HG03159 (cell line): ENCODE data around the gene TPH2.

ENCODE experiments used
- ATAC-seq: cut with Tn5 transposase; IDR thresholded peaks from one replicate; pipeline ENCODE4 v1.9.1; 2021; ENCODE audit warnings: mild to moderate bottlenecking, moderate library complexity; ENCODE audit not compliant: unreplicated experiment

TPH2 gene

GRCh38 chr12:72030277-72030676, 91.6 kb downstream of the TPH2 start:
- no peak for ATAC-seq

DNA sequence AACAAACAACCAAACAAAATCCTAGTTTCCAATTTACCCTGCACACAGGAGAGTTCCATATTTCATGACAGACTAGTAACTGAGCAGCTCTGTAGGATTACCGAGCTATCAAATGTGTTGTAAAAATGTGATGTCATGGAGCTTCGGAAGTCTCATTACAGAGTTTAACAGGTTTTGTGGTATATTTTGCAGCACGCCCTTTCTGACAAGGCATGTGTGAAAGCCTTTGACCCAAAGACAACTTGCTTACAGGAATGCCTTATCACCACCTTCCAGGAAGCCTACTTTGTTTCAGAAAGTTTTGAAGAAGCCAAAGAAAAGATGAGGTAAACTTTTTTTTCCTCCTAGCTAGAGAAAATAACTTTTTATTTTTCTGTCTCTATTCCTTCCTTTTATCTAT, 92.4 kb downstream of the TPH2 start:
- no peak for ATAC-seq

DNA sequence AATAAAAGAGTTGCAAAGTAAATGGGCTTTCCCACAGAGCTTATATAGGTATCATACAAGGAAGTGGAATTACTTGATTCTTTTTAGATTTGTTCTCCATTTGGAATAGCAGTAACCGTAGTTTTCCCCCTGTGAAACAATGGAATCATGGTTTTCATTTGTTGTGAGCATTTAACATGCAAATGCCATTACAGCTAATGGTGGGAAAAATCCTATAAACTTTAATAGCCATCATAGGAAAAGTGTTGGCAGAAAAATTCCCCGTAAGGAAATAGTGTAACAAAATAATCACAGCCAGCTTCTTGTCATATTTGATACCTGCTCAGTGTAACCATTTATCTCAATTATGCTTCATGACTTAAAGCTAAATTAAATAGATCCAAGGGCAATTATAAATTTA, 95.3 kb downstream of the TPH2 start:
- ATAC-seq: no peak

- ATAC-seq: no peak
Observed at GRCh38 chr12:72035625-72036024, 97.0 kb downstream of the TPH2 start.

GRCh38 chr12:72036393-72036792, 97.7 kb downstream of the TPH2 start:
- ATAC-seq: no peak

DNA sequence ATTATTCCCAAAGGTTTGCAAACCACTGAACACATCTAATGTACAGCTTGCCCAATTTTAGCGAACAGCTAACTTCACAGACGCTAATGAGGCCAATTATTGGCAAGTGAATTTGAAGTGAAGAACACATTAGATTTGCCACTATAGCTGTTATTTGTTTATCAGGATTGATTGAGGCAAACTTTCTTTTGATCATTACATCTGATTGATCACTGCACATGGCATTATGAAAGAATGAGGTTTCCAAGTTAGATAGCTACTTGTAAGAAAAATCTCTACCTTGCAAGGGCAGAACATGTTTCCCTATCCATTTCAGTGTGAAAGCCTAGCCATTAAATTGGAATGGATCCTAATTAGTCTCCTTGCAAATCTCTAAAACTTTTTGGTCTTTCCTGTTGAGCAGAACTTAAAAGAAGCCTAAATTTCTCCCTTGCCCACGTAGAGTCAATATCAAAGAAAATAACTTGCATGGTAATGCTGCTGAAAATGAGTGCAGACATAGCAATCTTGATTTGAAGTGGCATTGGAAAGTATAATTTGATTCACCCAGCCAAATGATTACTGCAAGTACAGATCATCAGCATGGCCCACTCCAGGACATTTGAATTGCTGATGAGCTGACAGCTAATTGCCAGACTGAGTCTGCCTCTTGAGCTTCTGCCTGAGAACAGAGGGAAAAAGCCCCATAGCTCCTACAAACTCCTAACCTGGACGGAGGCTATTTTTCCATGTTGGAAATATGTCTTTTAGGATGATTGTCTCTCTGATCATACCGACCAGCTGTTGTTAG, 98.6 kb downstream of the TPH2 start:
- no peak for ATAC-seq

DNA sequence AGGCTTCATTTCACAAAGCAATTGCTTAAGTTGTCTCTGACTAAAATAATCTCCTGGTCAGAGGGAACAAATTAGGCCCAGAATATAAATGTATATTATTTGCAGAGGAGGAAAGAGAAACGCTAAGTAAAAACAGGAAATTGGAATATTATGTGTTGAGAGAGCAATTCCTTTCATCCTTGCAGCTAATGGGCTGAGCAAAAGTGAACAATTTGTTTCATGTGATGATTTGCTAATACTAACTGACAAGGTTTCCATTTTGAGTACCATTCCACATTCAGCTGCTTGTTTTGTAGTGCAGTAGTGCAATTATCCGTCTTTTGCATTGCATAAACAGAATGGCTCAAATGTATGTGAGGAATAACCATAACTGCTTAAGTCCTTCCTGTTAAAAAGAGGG, 103.2 kb downstream of the TPH2 start:
- no peak for ATAC-seq

DNA sequence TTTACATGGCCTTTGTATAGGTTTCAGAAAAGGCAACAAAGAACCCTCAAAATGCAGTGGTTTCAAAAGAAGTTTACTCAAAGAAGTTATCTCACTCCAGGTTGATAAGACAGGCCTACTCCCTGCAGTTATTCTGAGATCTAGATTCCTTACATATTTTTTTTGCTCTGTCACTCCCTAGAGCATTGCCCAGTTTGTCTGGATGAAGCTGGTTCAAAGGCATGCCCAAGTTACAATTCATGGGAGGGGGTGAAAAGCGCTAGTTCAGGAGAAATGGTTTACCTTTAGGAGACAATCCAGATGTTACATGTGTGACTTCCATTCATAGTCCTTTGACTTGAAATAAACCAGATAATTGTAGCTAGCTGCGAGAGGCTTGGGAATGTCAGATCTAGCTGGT, 115.0 kb downstream of the TPH2 start:
- ATAC-seq: no peak

GRCh38 chr12:72054511-72054910, 115.9 kb downstream of the TPH2 start:
- no peak for ATAC-seq

DNA sequence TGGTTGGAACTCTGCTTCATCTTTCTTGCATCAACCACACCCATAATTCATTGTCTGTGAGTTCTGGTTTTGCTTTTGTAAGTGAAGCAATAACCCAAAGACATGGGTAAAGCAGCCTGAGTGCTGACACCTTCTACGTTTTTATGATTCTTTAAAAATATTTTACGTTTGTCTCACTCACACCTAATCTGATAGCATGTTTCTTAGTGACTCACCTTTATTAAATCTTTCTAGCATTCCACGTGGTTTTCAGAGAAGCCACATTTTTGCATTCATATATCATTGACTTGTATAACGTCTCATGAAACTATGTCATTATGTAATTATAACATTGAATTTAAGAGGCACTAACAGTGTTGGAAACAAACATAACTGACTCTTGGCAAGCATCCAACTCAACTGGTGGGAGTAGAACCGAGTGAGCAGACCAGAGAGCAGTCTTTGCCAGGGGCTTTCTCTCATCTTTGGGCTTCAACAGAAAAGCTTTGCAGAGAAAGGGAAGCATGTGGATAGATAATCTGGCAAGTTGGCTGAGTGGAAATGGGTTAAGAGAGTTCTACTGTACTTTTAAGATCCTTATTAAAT, 118.8 kb downstream of the TPH2 start:
- no peak for ATAC-seq

- ATAC-seq: no peak
Observed at GRCh38 chr12:72063073-72063472, 124.4 kb downstream of the TPH2 start.

- no peak for ATAC-seq
Observed at GRCh38 chr12:72071030-72071429, 132.4 kb downstream of the TPH2 start.

- ATAC-seq: no peak
Observed at GRCh38 chr12:72072592-72073212, 134.1 kb downstream of the TPH2 start.

- ATAC-seq: no peak
Observed at GRCh38 chr12:72074065-72074464, 135.4 kb downstream of the TPH2 start.

- no peak for ATAC-seq
Observed at GRCh38 chr12:72074956-72075355, 136.3 kb downstream of the TPH2 start.

- no peak for ATAC-seq
Observed at GRCh38 chr12:72075401-72075800, 136.8 kb downstream of the TPH2 start.

- no peak for ATAC-seq
Observed at GRCh38 chr12:72075891-72076557, 137.4 kb downstream of the TPH2 start.

GRCh38 chr12:72076558-72076915, 137.9 kb downstream of the TPH2 start:
- ATAC-seq: no peak

- ATAC-seq: no peak
Observed at GRCh38 chr12:72077111-72077820, 138.6 kb downstream of the TPH2 start.

DNA sequence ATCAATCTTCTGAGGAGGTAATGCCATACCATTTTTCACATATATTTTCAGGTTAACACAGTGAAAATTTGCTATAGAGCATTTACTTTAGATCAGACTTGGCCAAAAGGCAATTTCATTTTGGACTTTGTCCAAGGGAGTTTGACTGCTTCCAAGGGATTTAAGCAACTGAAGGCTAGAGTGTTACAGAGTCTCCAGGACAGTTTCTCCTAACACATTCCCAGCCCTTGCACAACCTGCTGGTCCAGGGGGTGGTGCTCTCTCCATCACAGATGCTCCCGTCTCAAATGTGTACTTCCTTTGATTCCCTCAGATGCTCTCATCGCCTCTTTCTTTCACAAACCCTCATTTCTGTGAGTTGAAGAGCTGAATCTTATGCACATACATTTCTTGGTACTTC, 143.1 kb downstream of the TPH2 start:
- no peak for ATAC-seq
